Measurements from ENCODE around the gene CARD11.

GRCh38 chr7:2862831-2863361, 180.8 kb downstream of the CARD11 start:
- TF ChIP-seq, protein P1, sequence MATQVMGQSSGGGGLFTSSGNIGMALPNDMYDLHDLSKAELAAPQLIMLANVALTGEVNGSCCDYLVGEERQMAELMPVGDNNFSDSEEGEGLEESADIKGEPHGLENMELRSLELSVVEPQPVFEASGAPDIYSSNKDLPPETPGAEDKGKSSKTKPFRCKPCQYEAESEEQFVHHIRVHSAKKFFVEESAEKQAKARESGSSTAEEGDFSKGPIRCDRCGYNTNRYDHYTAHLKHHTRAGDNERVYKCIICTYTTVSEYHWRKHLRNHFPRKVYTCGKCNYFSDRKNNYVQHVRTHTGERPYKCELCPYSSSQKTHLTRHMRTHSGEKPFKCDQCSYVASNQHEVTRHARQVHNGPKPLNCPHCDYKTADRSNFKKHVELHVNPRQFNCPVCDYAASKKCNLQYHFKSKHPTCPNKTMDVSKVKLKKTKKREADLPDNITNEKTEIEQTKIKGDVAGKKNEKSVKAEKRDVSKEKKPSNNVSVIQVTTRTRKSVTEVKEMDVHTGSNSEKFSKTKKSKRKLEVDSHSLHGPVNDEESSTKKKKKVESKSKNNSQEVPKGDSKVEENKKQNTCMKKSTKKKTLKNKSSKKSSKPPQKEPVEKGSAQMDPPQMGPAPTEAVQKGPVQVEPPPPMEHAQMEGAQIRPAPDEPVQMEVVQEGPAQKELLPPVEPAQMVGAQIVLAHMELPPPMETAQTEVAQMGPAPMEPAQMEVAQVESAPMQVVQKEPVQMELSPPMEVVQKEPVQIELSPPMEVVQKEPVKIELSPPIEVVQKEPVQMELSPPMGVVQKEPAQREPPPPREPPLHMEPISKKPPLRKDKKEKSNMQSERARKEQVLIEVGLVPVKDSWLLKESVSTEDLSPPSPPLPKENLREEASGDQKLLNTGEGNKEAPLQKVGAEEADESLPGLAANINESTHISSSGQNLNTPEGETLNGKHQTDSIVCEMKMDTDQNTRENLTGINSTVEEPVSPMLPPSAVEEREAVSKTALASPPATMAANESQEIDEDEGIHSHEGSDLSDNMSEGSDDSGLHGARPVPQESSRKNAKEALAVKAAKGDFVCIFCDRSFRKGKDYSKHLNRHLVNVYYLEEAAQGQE (IDR thresholded peaks at IDR 0.05; ENCODE audit: insufficient read depth in 1 of 2, low read depth in 2 of 2, low read length in 2 of 2), result no peak
- TF ChIP-seq POLR2AphosphoS5 (IDR thresholded peaks at IDR 0.05; ENCODE audit: low read depth, low read length), result no peak
- TF ChIP-seq FOXP2 (optimal IDR thresholded peaks at IDR 0.05; ENCODE audit: borderline replicate concordance, extremely low read depth, extremely low read length, insufficient read depth), result no peak

Measured in PFSK-1 (cell line).